Erythroblast (primary cell): Measurements from ENCODE around the gene LDLRAD4.

Source experiments
- GATA1 ChIP-seq: IDR thresholded peaks from 2 replicates; pipeline ENCODE4 v1.6.1; 2011; ENCODE audit warnings: low read depth, mild to moderate bottlenecking, control low read depth, low read length, moderate library complexity
- POLR2A ChIP-seq: IDR thresholded peaks from 2 replicates; pipeline ENCODE4 v1.6.1; 2011; ENCODE audit warnings: mild to moderate bottlenecking, low read length

GRCh38 chr18:13649397-13650390, 431.1 kb downstream of the LDLRAD4 start:
- TF ChIP-seq POLR2A: no peak
- no peak for TF ChIP-seq GATA1
